Astrocyte of the cerebellum (primary cell): Measurements from ENCODE around the gene GNAS-AS1.

Source experiments
- DNase-seq: peaks from one replicate; pipeline ENCODE4 v3.0.0-alpha.2; 2011; ENCODE audit warnings: low read depth
- H3K4me3 ChIP-seq: 2 replicates; pipeline ENCODE4 v1.5.1; 2011; ENCODE audit warnings: mild to moderate bottlenecking, low read depth, low read length, moderate library complexity
- in situ Hi-C: cut with HindIII; loops from 2 replicates; pipeline ENCODE4 v1.10.0; 2017; ENCODE audit warnings: low sequenced_read_pairs
- TF ChIP-seq, protein P1 (sequence below): IDR thresholded peaks from 2 replicates; pipeline ENCODE4 v1.5.1; 2012; ENCODE audit warnings: low read length, low read depth, moderate library complexity, mild to moderate bottlenecking; ENCODE audit errors: missing control alignments

Gene GNAS-AS1

DNA sequence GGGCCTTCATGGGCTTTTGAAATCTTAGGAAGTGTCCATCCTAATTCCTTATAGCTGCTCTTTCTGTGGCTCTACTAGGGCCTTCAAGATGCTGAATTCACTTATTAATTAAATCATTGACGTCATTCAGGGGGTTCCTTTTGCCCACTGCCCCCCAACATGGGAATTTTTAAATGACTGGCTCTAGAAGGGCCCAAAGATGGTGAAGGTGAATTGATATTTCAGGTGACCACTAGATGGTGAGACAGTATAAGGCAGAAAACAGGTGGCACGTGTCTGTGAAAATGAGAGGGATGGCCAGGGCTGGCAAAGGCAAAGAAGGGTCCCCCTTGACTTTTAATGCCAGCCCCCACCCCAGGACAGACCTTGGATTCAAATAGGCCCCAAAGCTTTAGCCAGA lies 13.6 kb upstream of the GNAS-AS1 start:
- H3K4me3 ChIP-seq: no peak overlapping the region
- TF ChIP-seq, protein P1, sequence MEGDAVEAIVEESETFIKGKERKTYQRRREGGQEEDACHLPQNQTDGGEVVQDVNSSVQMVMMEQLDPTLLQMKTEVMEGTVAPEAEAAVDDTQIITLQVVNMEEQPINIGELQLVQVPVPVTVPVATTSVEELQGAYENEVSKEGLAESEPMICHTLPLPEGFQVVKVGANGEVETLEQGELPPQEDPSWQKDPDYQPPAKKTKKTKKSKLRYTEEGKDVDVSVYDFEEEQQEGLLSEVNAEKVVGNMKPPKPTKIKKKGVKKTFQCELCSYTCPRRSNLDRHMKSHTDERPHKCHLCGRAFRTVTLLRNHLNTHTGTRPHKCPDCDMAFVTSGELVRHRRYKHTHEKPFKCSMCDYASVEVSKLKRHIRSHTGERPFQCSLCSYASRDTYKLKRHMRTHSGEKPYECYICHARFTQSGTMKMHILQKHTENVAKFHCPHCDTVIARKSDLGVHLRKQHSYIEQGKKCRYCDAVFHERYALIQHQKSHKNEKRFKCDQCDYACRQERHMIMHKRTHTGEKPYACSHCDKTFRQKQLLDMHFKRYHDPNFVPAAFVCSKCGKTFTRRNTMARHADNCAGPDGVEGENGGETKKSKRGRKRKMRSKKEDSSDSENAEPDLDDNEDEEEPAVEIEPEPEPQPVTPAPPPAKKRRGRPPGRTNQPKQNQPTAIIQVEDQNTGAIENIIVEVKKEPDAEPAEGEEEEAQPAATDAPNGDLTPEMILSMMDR: peak; percentile 12
- in situ Hi-C loops: loop anchor here (25.0 kb wide), 1 partner anchor 623 kb away; no protein-coding TSS in a partner anchor
- no peak for DNase-seq

DNA sequence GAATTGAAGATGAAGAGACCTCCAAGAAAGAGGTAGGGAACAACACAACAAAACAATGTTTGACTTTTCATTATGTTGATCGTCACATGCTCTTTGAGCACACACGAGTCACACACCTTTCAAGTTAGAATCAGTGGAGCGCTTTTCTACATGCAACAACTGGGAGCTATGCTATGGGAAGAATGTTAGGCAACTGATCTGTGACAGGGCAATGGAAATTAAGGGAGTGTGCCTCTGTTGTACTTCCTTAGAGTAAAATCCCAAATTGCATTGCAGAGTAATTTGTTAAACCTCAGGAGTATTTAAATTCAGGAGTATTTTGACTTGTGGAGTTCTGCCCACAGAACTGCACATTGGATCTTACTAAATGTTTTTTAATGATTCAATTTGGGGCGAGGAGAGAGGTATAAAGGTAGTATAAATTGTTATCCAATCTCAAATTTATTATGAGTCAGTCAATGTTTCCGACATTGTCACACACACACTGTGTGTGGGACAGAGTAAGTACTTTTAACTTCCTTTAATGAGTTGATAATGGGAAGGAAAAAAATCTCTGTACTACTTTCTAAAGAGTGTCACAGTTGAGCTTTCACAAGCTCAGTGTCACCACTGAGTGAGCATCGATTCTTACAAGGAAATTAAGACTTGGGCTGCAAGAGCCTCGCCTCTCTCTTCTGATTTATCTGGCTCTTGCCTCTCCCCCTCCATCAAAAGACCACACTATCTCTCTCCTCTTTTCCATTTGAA lies 12.5 kb upstream of the GNAS-AS1 start:
- H3K4me3 ChIP-seq: no peak overlapping the region
- TF ChIP-seq, protein P1: no peak
- in situ Hi-C loops: loop anchor here (25.0 kb wide), 1 partner anchor 624 kb away; no protein-coding TSS in a partner anchor
- DNase-seq: no peak

DNA sequence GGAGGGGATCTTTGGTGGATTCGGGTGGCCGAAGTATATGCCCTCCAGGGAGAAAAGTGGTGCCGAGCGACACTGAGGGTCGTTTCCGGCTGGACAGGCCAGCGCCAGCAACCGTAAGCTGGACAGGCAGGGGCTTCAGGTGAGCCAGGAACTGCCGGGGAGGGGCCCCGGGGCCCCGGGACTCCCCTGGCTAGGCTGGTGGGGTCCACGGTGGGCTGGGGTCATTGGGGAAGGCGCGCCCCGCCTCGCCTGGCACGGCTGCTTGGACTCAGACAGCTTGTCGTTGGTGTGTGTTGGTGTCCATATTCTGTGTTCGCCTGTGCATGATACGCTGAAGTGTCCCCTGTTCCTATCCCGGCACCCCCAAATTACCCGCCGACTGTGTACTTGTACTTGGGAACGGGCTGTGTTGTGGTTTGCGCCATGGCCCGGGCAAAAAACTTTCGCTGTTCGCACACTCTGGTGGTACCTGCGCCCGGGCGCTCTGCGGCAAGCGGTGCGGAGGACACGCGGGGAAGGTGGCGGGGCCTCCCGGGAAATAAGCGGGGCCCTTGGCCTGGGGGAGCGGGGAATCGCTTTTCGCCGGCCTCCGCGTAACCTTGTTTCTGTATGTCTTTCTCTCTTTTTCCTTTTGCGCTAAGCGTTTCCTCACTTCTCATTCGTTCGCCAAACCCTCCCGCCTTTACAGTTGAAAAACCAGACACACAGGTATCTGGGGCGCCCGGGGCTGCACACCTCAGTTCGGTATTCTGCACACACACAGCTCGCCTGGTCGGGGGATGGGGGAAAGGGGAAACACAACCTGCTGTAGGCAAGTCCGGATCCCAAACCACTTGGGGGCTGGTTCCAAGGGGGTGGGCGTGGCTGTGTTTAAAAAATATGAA lies 5.0 kb upstream of the GNAS-AS1 start:
- TF ChIP-seq, protein P1: no peak
- in situ Hi-C loops: loop anchor here (25.0 kb wide), 1 partner anchor 632 kb away; no protein-coding TSS in a partner anchor
- DNase-seq: no peak
- H3K4me3 ChIP-seq: no peak overlapping the region

DNA sequence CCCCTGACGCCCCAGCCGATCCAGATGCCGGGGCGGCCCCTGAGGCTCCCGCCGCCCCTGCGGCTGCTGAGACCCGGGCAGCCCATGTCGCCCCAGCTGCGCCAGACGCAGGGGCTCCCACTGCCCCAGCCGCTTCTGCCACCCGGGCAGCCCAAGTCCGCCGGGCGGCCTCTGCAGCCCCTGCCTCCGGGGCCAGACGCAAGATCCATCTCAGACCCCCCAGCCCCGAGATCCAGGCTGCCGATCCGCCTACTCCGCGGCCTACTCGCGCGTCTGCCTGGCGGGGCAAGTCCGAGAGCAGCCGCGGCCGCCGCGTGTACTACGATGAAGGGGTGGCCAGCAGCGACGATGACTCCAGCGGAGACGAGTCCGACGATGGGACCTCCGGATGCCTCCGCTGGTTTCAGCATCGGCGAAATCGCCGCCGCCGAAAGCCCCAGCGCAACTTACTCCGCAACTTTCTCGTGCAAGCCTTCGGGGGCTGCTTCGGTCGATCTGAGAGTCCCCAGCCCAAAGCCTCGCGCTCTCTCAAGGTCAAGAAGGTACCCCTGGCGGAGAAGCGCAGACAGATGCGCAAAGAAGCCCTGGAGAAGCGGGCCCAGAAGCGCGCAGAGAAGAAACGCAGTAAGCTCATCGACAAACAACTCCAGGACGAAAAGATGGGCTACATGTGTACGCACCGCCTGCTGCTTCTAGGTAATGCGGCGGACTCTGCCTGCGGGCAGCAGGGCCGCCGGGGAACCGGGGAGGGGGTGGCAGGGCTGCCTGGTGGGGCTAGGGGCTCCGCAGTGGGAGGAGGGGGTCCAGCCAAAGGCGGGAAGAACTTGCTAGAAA lies 4.2 kb upstream of the GNAS-AS1 start:
- in situ Hi-C loops: loop anchor here (25.0 kb wide), 1 partner anchor 632 kb away; no protein-coding TSS in a partner anchor
- TF ChIP-seq, protein P1: no peak
- peak overlapping the region; percentile 9 for H3K4me3 ChIP-seq
- no peak for DNase-seq

DNA sequence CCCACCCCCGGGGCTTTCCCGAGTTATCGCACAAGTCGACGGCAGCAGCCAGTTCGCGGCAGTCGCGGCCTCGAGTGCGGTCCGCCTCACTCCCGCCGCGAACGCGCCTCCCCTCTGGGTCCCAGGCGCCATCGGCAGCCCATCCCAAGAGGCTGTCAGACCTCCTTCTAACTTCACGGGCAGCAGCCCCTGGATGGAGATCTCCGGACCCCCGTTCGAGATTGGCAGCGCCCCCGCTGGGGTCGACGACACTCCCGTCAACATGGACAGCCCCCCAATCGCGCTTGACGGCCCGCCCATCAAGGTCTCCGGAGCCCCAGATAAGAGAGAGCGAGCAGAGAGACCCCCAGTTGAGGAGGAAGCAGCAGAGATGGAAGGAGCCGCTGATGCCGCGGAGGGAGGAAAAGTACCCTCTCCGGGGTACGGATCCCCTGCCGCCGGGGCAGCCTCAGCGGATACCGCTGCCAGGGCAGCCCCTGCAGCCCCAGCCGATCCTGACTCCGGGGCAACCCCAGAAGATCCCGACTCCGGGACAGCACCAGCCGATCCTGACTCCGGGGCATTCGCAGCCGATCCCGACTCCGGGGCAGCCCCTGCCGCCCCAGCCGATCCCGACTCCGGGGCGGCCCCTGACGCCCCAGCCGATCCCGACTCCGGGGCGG lies 3.4 kb upstream of the GNAS-AS1 start:
- peak overlapping the region; percentile 9 for H3K4me3 ChIP-seq
- DNase-seq: no peak
- in situ Hi-C loops: loop anchor here (25.0 kb wide), 1 partner anchor 633 kb away; no protein-coding TSS in a partner anchor
- TF ChIP-seq, protein P1: no peak

DNA sequence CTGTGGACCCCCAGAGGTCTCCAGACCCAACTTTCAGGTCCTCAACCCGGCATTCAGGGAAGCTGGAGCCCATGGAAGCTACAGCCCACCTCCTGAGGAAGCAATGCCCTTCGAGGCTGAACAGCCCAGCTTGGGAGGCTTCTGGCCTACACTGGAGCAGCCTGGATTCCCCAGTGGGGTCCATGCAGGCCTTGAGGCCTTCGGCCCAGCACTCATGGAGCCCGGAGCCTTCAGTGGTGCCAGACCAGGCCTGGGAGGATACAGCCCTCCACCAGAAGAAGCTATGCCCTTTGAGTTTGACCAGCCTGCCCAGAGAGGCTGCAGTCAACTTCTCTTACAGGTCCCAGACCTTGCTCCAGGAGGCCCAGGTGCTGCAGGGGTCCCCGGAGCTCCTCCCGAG lies 2.8 kb upstream of the GNAS-AS1 start:
- TF ChIP-seq, protein P1: no peak
- in situ Hi-C loops: loop anchor here (25.0 kb wide), 1 partner anchor 634 kb away; no protein-coding TSS in a partner anchor
- H3K4me3 ChIP-seq: no peak overlapping the region
- DNase-seq: no peak
